Activated T-helper 1 cell treated with anti-CD3 and anti-CD28 coated beads, Interleukin-12 subunit alpha, Interleukin-12 subunit beta, Interleukin-2, Interleukin-4 antibody, amounts not matched to agents 30 ng/mL and 10 ng/mL and 1 ng/mL, durations not matched to agents 14 hours and 24 hours and 36 hours (primary cell): Measurements from ENCODE around the gene OGG1. TPM values are rescaled to one million over a fixed set of nuclear protein-coding genes. Genes with fewer than 3 reads are reported as not detected.

Source experiments
- DNase-seq: peaks from one replicate; pipeline ENCODE4 v3.0.0; 2021; ENCODE audit warnings: low spot score
- H3K27ac Mint-ChIP-seq: one replicate; pipeline ENCODE4 v1.8.0; 2021; ENCODE audit warnings: mild to moderate bottlenecking, mixed read lengths
- H3K27me3 Mint-ChIP-seq: one replicate; pipeline ENCODE4 v1.8.0; 2022; ENCODE audit warnings: mild to moderate bottlenecking, moderate library complexity, mixed read lengths; ENCODE audit not compliant: insufficient read depth
- H3K36me3 Mint-ChIP-seq: one replicate; pipeline ENCODE4 v1.8.0; 2021; ENCODE audit warnings: low read depth, mixed read lengths
- H3K4me1 Mint-ChIP-seq: one replicate; pipeline ENCODE4 v1.8.0; 2021; ENCODE audit warnings: low read depth, mixed read lengths
- H3K4me3 Mint-ChIP-seq: one replicate; pipeline ENCODE4 v1.8.0; 2021; ENCODE audit warnings: mild to moderate bottlenecking, moderate library complexity, mixed read lengths
- H3K9me3 Mint-ChIP-seq: one replicate; pipeline ENCODE4 v1.8.0; 2021; ENCODE audit warnings: mixed read lengths
- intact Hi-C: fragments of 100-400 bp; cut with micrococcal nuclease; formaldehyde crosslinking; loops from one replicate; pipeline ENCODE4 v1.15.1; 2024
- total RNA-seq: library from RNA; stranded (reverse); gene quantifications from 2 replicates; pipeline ENCODE4 v1.2.3, GENCODE V29; 2022

OGG1 gene
- total RNA-seq, 1 donor from 2014 or later: 40.2 TPM

DNA sequence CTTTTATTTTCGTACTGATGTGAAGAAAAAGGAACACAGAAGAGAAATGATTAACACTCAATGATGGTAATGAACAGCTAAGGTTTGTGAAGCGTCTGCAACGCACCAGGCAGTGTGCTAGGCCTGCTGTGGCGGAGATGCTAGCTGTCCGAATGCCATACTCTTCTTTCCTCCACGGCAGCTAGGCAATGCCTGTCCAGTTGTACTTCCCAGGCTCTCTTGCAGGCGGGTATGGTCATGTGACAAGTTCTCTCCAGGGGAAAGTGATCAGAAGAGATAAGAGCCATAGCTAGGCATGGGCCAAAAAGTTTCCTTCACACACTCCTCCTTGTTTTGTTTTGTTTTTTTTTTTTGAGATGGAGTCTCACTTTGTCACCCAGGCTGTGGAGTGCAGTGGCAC, 35.9 kb downstream of the OGG1 start:
- Mint-ChIP-seq H3K4me3 (no peak overlapping the region), H3K36me3 (peaks cover 54% of the 10 kb centered on the region), H3K27me3 (no peaks in the 10 kb centered on the region), H3K9me3 (no peaks in the 10 kb centered on the region), H3K27ac (no peak overlapping the region), H3K4me1 (peaks cover 41% of the 10 kb centered on the region)
- intact Hi-C loops: loop anchor here (2.0 kb wide), 1 partner anchor 17 kb away; the partner anchor contains the start of gene CAMK1
- DNase-seq: no peak

DNA sequence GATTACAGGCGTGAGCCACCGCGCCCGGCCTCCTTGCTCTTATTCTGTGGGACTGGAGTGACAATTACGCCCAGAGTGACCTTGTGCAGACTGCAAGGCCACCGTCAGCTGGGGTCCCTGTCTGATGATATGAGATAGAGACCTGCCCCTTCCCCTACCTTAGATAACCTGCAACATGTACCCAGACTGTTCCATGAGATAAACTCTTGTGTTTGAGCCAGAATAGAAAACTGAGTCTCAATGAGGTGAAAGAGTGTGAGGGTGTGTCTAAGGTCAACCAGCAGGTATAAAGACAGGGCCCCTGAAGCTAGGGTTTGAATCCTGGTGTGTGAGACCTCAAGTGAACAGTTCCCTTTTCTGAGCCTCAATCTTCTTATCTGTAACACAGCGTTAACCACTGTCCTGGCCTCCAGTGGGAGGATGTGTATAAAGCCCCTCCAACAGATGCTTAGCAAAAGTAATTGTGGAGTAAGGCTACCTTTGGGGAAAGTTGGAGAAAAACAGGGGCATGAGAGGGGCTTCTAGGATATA, 36.5 kb downstream of the OGG1 start:
- DNase-seq: no peak
- H3K36me3 Mint-ChIP-seq: peaks cover 53% of the 10 kb centered on the region
- intact Hi-C loops: loop anchor here (2.0 kb wide), 1 partner anchor 17 kb away; the partner anchor contains the start of gene CAMK1

DNA sequence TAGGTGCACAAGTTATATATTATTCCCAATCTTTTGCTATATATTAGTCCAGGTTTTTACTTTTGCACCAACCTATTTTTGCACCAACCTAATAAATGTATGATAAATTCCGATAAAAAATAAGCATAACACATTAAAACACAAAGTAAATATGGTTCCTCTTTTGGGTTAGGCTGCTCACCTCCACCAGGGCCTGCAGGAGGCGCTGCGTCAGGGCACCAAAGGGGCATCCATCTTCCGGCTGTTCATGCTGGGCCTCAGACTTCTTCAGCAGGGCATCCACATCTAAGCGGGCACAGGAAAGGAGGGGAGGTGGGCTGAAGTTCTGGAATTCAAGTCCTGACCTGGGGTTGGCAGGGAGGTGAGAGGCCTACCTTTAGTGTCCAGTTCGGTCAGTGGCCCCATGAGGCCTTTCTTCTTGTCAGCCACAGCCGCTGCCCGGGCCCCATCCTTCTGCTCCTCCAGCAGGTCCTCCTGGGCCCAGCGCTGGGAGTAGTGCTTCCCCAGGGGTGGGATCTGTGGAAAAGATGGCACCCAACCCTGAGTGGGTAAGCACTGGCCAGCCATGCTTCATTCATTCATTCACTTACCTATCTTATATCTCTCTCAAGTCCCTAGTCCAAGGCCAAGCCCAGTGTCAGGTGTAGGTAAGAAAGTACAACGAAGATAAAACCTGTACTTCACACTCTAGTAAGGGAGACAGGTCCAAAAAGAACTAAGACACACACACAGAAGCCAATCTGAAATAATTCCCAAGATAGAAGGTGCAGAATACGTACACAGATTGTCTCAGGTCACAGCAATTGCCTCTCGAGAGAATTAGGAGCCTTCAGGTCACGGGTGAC, 37.3 kb downstream of the OGG1 start:
- H3K36me3 Mint-ChIP-seq: peaks cover 55% of the 10 kb centered on the region
- no peak for DNase-seq
- no peaks in the 10 kb centered on the region for H3K27me3 Mint-ChIP-seq
- no peak overlapping the region for H3K4me3 Mint-ChIP-seq
- H3K4me1 Mint-ChIP-seq: peaks cover 46% of the 10 kb centered on the region
- H3K27ac Mint-ChIP-seq: peak overlapping the region; percentile 94
- no peaks in the 10 kb centered on the region for H3K9me3 Mint-ChIP-seq
- intact Hi-C loops: loop anchor here (1.0 to 2.0 kb wide), 2 partner anchors 9 to 18 kb away; partner anchors contain the start of gene CAMK1

More for the DNA sequence above, 36.5 kb downstream of the OGG1 start:
- Mint-ChIP-seq H3K27ac (peak overlapping the region; percentile 46), H3K27me3 (no peaks in the 10 kb centered on the region), H3K4me1 (peaks cover 41% of the 10 kb centered on the region), H3K9me3 (no peaks in the 10 kb centered on the region), H3K4me3 (no peak overlapping the region)

DNA sequence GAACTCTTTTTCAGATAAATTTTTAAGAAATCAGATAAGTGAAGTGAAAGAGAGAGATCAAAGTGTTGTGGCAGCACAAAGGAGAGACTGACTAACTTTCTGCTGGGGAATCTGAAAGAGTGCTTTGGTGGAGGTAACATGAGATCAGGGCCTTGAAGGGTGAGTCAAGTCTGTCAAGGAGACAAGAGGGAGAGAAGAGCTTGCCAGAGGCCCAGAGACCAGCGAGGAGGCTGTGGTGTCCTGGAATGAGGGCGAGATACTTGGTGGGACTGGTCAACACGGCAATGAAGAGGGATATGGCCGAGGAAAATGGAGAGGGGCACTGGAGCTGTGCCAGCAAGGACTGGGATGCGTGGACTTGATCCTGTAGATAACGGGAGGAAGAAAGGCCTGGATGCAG, 38.0 kb downstream of the OGG1 start:
- intact Hi-C loops: loop anchor here (1.0 to 2.0 kb wide), 2 partner anchors 9 to 19 kb away; partner anchors contain the start of gene CAMK1
- H3K27ac Mint-ChIP-seq: peak overlapping the region; percentile 94
- H3K4me1 Mint-ChIP-seq: peaks cover 46% of the 10 kb centered on the region
- no peaks in the 10 kb centered on the region for H3K9me3 Mint-ChIP-seq
- DNase-seq: no peak
- H3K4me3 Mint-ChIP-seq: peak overlapping the region; percentile 12
- H3K36me3 Mint-ChIP-seq: peaks cover 52% of the 10 kb centered on the region
- no peaks in the 10 kb centered on the region for H3K27me3 Mint-ChIP-seq

DNA sequence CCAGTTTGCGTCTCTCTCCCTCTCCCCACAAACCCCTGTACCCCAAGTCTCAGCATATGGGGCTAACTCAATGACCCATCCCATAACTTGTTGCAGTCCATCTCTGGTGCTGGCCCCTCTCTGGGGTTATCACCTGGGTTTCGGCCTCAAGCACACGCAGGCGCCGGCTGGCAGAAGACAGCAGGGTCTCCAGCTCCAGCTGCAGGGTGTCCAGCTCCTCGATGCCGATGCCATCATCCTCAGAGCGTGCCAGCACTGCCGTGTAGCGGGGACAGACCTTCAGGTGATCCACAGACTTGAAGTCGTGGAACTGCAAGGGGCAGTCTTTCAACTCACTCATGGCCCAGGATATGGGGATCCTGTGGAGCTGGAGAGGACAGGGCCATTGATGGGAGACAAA, 41.4 kb downstream of the OGG1 start:
- H3K27ac Mint-ChIP-seq: peak overlapping the region; percentile 100
- H3K9me3 Mint-ChIP-seq: no peaks in the 10 kb centered on the region
- DNase-seq: no peak
- intact Hi-C loops: loop anchor here (5.0 kb wide), 2 partner anchors 161 to 829 kb away; partner anchors contain the start of genes PRRT3 and RAD18
- H3K27me3 Mint-ChIP-seq: no peaks in the 10 kb centered on the region
- peak overlapping the region; percentile 99 for H3K4me3 Mint-ChIP-seq
- peaks cover 62% of the 10 kb centered on the region for H3K4me1 Mint-ChIP-seq
- peaks cover 54% of the 10 kb centered on the region for H3K36me3 Mint-ChIP-seq

DNA sequence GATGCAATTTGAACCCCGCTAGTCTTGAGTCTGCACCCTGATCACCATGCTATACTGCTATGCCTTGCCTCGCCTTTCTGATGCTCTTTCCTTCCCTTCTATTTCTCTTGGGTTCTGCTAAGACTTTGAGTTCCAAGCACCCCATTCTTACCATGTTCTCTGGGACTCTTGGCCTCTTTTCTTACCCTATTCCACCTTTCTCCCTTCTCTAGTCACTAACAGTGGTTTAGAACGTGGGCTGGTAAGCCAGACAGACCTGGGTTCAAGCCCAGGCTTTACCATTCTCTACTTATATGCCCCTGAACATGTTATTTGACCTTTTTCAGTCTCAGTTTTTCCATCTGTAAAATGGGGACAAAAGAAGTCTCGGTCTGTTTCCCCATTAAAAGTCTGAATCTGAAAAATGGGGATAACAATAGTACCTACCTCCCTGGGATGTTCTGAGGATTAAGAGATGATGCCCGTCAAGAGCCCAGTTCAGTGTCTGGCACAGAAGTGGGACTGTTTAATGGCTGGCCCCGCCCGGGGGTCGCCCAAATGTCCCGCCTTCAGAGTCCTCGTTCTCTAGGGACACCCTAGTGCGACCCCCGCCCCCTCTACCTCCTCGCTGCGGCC, 42.1 kb downstream of the OGG1 start:
- Mint-ChIP-seq H3K4me3 (peak overlapping the region; percentile 99), H3K4me1 (peaks cover 57% of the 10 kb centered on the region), H3K27me3 (no peaks in the 10 kb centered on the region), H3K9me3 (no peaks in the 10 kb centered on the region), H3K36me3 (peaks cover 48% of the 10 kb centered on the region), H3K27ac (peak overlapping the region; percentile 100)
- DNase-seq: no peak
- intact Hi-C loops: loop anchor here (1.0 to 5.0 kb wide), 15 partner anchors 14 to 830 kb away; partner anchors contain the start of genes BRPF1, CRELD1, EMC3 and FANCD2

DNA sequence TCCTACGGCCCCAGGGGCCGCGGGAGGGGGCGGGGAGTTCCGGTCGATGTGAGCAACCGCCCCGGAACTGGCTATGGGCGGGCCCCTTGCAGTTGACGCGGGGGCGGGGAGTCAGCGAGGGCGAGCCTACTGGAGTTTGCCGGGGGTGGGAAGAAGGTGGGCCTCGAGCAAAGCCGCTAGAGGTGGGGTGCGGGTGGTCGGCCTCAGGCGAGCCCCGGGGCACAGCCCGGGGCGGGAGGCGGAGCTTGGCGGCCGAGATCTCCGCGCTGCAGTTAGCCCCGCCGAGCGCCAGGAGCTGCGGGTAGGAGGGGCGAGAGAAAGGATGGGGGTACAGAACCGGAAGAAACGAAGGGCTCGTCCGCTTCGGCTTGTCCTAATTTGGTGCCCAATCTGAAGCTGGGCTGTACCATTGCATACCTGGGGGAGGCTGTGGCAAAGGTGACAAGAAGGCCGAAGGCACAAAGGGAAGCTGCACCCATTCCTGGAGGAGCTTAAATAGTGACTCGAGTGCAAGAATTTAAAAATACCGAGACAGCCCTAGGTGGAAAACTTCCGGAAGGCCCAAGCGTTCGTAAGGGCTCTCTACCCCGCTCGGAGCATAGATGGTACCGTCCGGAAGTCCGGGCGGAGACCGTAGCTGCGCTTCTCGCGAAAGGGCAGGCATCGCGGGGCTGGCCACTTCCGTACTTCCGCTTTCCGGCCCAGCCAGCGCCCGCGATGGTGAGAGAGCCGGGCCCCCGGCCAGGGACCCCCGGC, 42.8 kb downstream of the OGG1 start, which contains the start of the genes ARPC4 and TADA3:
ARPC4 (plus strand) TSS at position 678 of the 756 bp plus-strand sequence; CDS start at position 718, 40 bp downstream.
TADA3 (minus strand) TSS at position 69 of the 756 bp plus-strand sequence. CDS start 1,007 bp downstream, outside the sequence.
- no peaks in the 10 kb centered on the region for H3K9me3 Mint-ChIP-seq
- DNase-seq: peak; percentile 89
- peaks cover 57% of the 10 kb centered on the region for H3K4me1 Mint-ChIP-seq
- peak within 1 kb of the TSS; percentile 99 for H3K4me3 Mint-ChIP-seq
- intact Hi-C loops: loop anchor here (1.0 to 5.0 kb wide), 16 partner anchors 14 to 830 kb away; partner anchors contain the start of genes BRK1, BRPF1, CRELD1 and EMC3
- peak within 1 kb of the TSS; percentile 100 for H3K27ac Mint-ChIP-seq
- no peaks in the 10 kb centered on the region for H3K27me3 Mint-ChIP-seq
- H3K36me3 Mint-ChIP-seq: peaks cover 49% of the 10 kb centered on the region

DNA sequence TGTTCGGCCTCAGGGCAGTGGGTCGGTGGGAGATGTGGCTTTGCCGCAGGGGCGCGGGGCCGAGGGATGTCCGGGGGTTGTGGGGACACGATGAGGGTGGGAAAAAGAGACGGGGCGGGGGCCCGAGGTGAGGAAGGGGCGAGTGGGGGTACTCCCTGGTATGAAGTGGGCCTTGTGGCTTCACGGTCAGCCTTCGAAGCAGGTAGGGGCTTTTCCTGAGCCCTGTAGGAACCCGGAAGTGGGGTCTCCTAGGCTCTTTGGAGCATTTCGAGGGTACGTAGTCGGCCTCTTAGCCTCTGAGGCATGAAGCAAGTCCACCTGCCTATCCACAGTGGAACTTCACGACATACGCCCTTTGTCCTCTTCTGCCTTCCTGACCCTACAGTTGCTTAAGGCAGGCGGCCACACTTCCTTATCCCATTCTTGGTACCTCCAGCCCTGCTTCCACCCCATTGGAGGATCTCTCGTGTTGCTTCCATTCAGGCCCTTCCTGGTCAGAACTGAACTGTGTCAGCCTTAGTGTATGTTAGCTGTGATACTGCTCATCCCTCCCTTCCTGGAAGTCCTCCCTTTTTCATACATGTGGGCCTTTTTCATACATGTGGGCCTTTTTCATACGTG, 43.5 kb downstream of the OGG1 start:
- Mint-ChIP-seq H3K27me3 (no peaks in the 10 kb centered on the region), H3K4me1 (peaks cover 54% of the 10 kb centered on the region), H3K9me3 (no peaks in the 10 kb centered on the region), H3K27ac (peak overlapping the region; percentile 100), H3K4me3 (peak overlapping the region; percentile 99), H3K36me3 (peaks cover 51% of the 10 kb centered on the region)
- DNase-seq: peak; percentile 22
- intact Hi-C loops: loop anchor here (1.0 to 5.0 kb wide), 8 partner anchors 52 to 831 kb away; partner anchors contain the start of genes BRK1, CRELD1, EMC3 and PRRT3

DNA sequence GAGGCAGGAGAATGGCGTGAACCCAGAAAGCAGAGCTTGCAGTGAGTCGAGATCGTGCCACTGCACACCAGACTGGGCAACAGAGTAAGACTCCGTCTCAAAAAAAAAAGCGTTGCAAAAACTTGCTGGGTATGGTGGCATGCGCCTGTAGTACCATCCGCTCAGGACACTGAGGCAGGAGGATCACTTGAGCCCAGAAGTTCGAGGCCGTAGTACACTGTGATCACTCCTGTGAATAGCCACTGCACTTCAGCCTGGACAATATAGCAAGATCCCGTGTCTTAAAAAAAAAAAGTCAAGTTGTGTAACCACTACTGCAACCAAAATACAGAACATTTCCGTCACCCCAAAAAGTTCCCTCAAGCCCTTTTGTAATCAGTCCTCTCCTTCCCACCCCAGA, 44.6 kb downstream of the OGG1 start:
- DNase-seq: no peak
- Mint-ChIP-seq H3K27me3 (no peaks in the 10 kb centered on the region), H3K9me3 (no peaks in the 10 kb centered on the region), H3K27ac (peak overlapping the region; percentile 77), H3K4me1 (peaks cover 54% of the 10 kb centered on the region), H3K4me3 (peak overlapping the region; percentile 99), H3K36me3 (peaks cover 48% of the 10 kb centered on the region)
- intact Hi-C loops: loop anchor here (5.0 kb wide), 2 partner anchors 158 to 832 kb away; partner anchors contain the start of genes PRRT3 and RAD18

DNA sequence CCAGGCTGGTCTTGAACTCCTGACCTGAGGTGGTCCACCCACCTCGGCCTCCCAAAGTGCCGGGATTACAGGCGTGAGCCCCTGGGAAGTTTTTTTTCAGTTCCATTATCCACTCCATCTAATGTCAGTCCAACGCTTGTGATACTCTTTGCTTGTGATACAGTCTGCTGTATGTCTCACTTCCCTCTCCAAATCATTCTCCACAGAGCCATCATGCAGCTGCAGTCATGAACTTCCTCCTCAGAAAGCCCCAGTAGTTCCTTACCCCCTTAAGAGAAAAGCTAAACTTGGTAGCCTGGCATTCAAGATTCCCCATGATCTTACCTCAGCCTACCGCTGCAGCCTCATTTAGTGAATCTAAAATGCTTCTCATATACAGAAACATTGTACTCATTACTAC, 45.5 kb downstream of the OGG1 start:
- Mint-ChIP-seq H3K4me3 (peak overlapping the region; percentile 99), H3K27ac (peak overlapping the region; percentile 73), H3K9me3 (no peaks in the 10 kb centered on the region), H3K27me3 (no peaks in the 10 kb centered on the region), H3K4me1 (peaks cover 50% of the 10 kb centered on the region), H3K36me3 (peaks cover 50% of the 10 kb centered on the region)
- DNase-seq: no peak
- intact Hi-C loops: no loop called here

DNA sequence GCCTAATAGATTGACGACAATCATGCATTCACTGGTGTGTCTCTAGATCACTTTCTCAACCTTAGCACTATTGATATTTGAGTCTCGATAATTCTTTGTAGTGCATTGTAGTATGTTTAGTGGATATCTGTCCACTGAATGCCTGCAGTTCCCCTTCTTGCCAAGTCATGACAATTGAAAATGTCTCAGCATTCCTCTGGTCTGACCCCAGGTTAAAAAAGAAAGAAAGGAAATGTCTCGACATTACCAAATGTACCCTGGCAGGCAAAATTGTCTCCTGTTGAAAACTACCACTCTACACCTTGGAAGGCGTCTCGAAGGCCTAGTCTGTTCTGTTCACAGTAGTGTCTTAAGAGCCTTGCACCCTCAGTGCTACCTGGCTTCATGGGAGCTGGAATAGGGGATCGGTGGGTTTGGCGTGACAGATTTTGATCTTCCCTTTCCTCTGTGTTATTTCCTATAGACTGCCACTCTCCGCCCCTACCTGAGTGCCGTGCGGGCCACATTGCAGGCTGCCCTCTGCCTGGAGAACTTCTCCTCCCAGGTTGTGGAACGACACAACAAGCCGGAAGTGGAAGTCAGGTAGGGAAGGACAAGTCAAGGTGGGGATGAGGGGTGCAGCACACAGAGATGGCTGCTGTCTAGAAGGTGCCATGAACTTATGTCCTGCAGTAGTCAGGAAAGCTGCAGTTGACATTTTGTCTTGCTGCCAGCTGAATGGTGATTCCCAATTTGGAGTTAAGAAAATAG, 47.6 kb downstream of the OGG1 start:
- Mint-ChIP-seq H3K4me1 (peaks cover 32% of the 10 kb centered on the region), H3K9me3 (no peaks in the 10 kb centered on the region), H3K4me3 (no peak overlapping the region), H3K27ac (peak overlapping the region; percentile 52), H3K36me3 (peaks cover 49% of the 10 kb centered on the region), H3K27me3 (no peaks in the 10 kb centered on the region)
- DNase-seq: no peak
- intact Hi-C loops: no loop called here
